ENCODE results near the gene NOSTRIN.

Gene NOSTRIN

DNA sequence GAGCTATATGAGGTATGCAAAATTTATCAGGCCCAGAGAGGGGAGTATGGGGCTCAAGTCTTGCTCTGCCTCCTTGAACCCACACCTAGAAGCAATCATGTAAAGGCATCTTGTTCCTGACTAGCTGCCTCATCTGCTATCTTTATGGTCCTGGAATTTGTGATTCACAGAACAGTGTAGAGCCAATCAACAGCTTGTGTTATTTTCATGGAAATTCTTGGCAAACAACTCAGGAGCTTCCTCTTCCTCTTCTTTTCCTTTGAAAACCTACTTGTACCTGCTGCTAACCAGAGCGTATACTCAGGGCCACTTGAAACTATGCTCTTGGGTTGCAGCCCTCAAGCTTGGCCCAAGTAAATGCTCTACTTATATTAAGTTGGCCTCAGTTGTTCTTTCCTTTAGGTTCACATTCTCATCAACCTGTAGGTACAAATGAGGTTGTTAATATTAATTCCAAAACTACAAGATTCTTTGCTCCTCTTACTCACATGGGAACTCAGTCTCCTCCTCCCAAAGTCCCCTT lies 3.5 kb upstream of the NOSTRIN start:
- no peak overlapping the region for H2AFZ ChIP-seq (ENCODE audit: insufficient read depth, low read length, poor library complexity)
- no peaks in the 10 kb centered on the region for H3K36me3 ChIP-seq (ENCODE audit: control insufficient read depth in 1 of 2, insufficient read depth in 2 of 2, low read length in 2 of 2)
- H3K27me3 ChIP-seq (ENCODE audit: insufficient read depth, low read length), result no peaks in the 10 kb centered on the region
- peaks cover 9 to 13% of the 10 kb centered on the region in 2 experiments for H3K4me1 ChIP-seq (ENCODE audit: control insufficient read depth in 1 of 2, insufficient read depth in 2 of 2, low read length in 2 of 2)
- no peak for DNase-seq
- H2AK5ac ChIP-seq (ENCODE audit: low read length), result no peak overlapping the region
- H4K12ac ChIP-seq (ENCODE audit: low read depth, low read length), result no peak overlapping the region
- no peaks in the 10 kb centered on the region for H3K79me1 ChIP-seq (ENCODE audit: low read length)
- H2BK5ac ChIP-seq (ENCODE audit: low read depth, low read length, poor library complexity), result no peak overlapping the region
- no peak overlapping the region for H3K23ac ChIP-seq (ENCODE audit: low read length)
- WGBS (ENCODE audit: extremely low coverage, insufficient coverage, insufficient read length), result no CpG with 5 or more reads among the region's 1 CpG
- no peak overlapping the region for H3K27ac ChIP-seq (ENCODE audit: low read depth, low read length)
- H2BK120ac ChIP-seq (ENCODE audit: insufficient read depth, low read length, poor library complexity), result no peak overlapping the region
- H3K14ac ChIP-seq (ENCODE audit: low read length), result no peak overlapping the region
- H3K4ac ChIP-seq (ENCODE audit: low read depth, low read length), result no peak overlapping the region
- H3K4me3 ChIP-seq (ENCODE audit: low read depth, low read length), result no peak overlapping the region
- no peaks in the 10 kb centered on the region for H3K79me2 ChIP-seq (ENCODE audit: control insufficient read depth, insufficient read depth, low read length, poor library complexity)
- no peak overlapping the region for H3K9ac ChIP-seq (ENCODE audit: low read length)
- H3K9me3 ChIP-seq (ENCODE audit: insufficient read depth, low read depth, low read length), result no peaks in the 10 kb centered on the region
- H3K18ac ChIP-seq (ENCODE audit: low read length), result no peak overlapping the region
- H4K8ac ChIP-seq (ENCODE audit: low read depth, low read length), result no peak overlapping the region
- H4K91ac ChIP-seq (ENCODE audit: low read depth, low read length), result no peak overlapping the region
- H2BK12ac ChIP-seq (ENCODE audit: low read length), result no peak overlapping the region
- no peak overlapping the region for H3K4me2 ChIP-seq (ENCODE audit: low read length)

DNA sequence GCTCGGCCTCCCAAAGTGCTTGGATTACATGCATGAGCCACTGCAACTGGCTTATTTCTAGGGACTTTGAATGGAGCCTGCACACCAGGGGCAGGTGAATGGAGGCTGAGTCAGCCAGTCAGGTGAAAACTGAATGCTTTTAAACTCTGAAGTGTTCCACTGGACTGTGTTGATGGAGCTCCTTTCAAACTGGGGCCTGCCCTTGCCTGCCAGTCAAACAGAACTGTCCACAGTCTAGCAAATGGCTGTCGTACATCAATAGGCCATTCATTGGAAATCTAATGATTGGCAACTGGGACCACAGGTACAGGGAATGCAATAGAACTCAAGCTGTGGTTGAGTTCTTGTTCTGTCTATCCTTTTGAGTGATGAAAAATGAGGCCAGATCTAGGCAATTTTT lies 966 bp upstream of the NOSTRIN start:
- H4K8ac ChIP-seq (ENCODE audit: low read depth, low read length), result no peak overlapping the region
- H3K79me2 ChIP-seq (ENCODE audit: control insufficient read depth, insufficient read depth, low read length, poor library complexity), result no peaks in the 10 kb centered on the region
- H4K91ac ChIP-seq (ENCODE audit: low read depth, low read length), result no peak overlapping the region
- DNase-seq, result peak in 1 of 2 donors; percentile 10
- no peak overlapping the region for H4K12ac ChIP-seq (ENCODE audit: low read depth, low read length)
- no peak overlapping the region for H3K4ac ChIP-seq (ENCODE audit: low read depth, low read length)
- no peak overlapping the region for H3K27ac ChIP-seq (ENCODE audit: low read depth, low read length)
- H3K14ac ChIP-seq (ENCODE audit: low read length), result no peak overlapping the region
- H2BK12ac ChIP-seq (ENCODE audit: low read length), result no peak overlapping the region
- no peak overlapping the region for H3K4me2 ChIP-seq (ENCODE audit: low read length)
- WGBS (ENCODE audit: extremely low coverage, insufficient coverage, insufficient read length), result no CpG with 5 or more reads among the region's 2 CpGs
- H2AFZ ChIP-seq (ENCODE audit: insufficient read depth, low read length, poor library complexity), result no peak overlapping the region
- no peak overlapping the region for H3K9ac ChIP-seq (ENCODE audit: low read length)
- no peaks in the 10 kb centered on the region for H3K36me3 ChIP-seq (ENCODE audit: control insufficient read depth in 1 of 2, insufficient read depth in 2 of 2, low read length in 2 of 2)
- peaks cover 12 to 13% of the 10 kb centered on the region in 2 experiments for H3K4me1 ChIP-seq (ENCODE audit: control insufficient read depth in 1 of 2, insufficient read depth in 2 of 2, low read length in 2 of 2)
- no peak overlapping the region for H2AK5ac ChIP-seq (ENCODE audit: low read length)
- no peaks in the 10 kb centered on the region for H3K79me1 ChIP-seq (ENCODE audit: low read length)
- no peaks in the 10 kb centered on the region for H3K27me3 ChIP-seq (ENCODE audit: insufficient read depth, low read length)
- H3K9me3 ChIP-seq (ENCODE audit: insufficient read depth, low read depth, low read length), result no peaks in the 10 kb centered on the region
- no peak overlapping the region for H3K4me3 ChIP-seq (ENCODE audit: low read depth, low read length)
- H2BK5ac ChIP-seq (ENCODE audit: low read depth, low read length, poor library complexity), result no peak overlapping the region
- H3K23ac ChIP-seq (ENCODE audit: low read length), result no peak overlapping the region
- no peak overlapping the region for H3K18ac ChIP-seq (ENCODE audit: low read length)
- H2BK120ac ChIP-seq (ENCODE audit: insufficient read depth, low read length, poor library complexity), result no peak overlapping the region

DNA sequence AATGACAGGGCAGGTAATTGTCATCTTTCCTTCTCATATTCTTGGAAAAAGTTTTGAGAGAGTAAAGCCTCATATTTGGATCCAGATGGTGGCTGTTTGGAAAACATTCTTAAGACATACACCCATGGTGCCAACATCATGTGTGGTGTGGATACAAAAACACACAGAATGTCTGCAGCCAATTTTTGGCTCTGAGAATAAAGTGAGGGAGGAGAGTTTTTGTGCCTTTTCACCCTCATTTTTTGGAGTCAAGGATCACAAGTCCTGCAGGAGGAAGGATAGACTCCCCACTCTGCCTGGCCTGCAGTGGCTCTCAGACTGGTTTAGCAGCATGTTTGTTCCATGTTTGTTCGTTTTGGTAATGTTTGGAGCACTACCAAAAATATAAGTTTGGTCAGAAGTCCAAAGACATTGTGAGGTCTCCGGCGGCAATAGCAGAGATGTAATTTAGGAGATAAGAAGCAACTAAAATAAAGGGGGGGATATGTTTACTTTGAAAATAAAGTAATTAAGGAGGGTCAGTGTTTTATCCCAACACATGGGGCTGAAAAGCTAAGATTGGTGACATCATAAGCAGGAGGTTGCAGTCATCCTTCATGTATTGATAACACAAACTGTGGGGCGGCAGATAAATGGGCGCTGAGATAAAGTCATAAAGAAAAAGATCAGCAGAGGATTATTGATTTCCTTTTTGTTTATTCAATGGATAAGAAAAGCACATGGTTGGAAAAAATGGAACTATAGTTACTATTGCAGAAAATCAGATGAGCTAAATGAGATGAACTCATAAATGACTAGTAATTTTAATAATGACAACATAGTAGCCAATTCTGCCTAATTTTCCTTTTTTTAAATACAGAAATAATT lies 655 bp downstream of the NOSTRIN start:
- no peak overlapping the region for H3K4me3 ChIP-seq (ENCODE audit: low read depth, low read length)
- peak overlapping the region; percentile 38 for H3K27ac ChIP-seq (ENCODE audit: low read depth, low read length)
- no peaks in the 10 kb centered on the region for H3K79me1 ChIP-seq (ENCODE audit: low read length)
- H4K8ac ChIP-seq (ENCODE audit: low read depth, low read length), result no peak overlapping the region
- no CpG with 5 or more reads among the region's 5 CpGs for WGBS (ENCODE audit: extremely low coverage, insufficient coverage, insufficient read length)
- DNase-seq, result peak; percentile 6 to 53
- H3K79me2 ChIP-seq (ENCODE audit: control insufficient read depth, insufficient read depth, low read length, poor library complexity), result no peaks in the 10 kb centered on the region
- no peak overlapping the region for H3K9ac ChIP-seq (ENCODE audit: low read length)
- no peak overlapping the region for H4K91ac ChIP-seq (ENCODE audit: low read depth, low read length)
- H3K27me3 ChIP-seq (ENCODE audit: insufficient read depth, low read length), result no peaks in the 10 kb centered on the region
- no peaks in the 10 kb centered on the region for H3K9me3 ChIP-seq (ENCODE audit: insufficient read depth, low read depth, low read length)
- H4K12ac ChIP-seq (ENCODE audit: low read depth, low read length), result no peak overlapping the region
- H2AK5ac ChIP-seq (ENCODE audit: low read length), result no peak overlapping the region
- H3K4me2 ChIP-seq (ENCODE audit: low read length), result peak overlapping the region; percentile 1
- no peak overlapping the region for H3K14ac ChIP-seq (ENCODE audit: low read length)
- H3K4ac ChIP-seq (ENCODE audit: low read depth, low read length), result no peak overlapping the region
- no peak overlapping the region for H3K18ac ChIP-seq (ENCODE audit: low read length)
- H3K36me3 ChIP-seq (ENCODE audit: control insufficient read depth in 1 of 2, insufficient read depth in 2 of 2, low read length in 2 of 2), result no peaks in the 10 kb centered on the region
- H2BK120ac ChIP-seq (ENCODE audit: insufficient read depth, low read length, poor library complexity), result no peak overlapping the region
- no peak overlapping the region for H2AFZ ChIP-seq (ENCODE audit: insufficient read depth, low read length, poor library complexity)
- H2BK5ac ChIP-seq (ENCODE audit: low read depth, low read length, poor library complexity), result no peak overlapping the region
- peaks cover 12 to 13% of the 10 kb centered on the region in 2 experiments for H3K4me1 ChIP-seq (ENCODE audit: control insufficient read depth in 1 of 2, insufficient read depth in 2 of 2, low read length in 2 of 2)
- H3K23ac ChIP-seq (ENCODE audit: low read length), result no peak overlapping the region
- H2BK12ac ChIP-seq (ENCODE audit: low read length), result no peak overlapping the region

DNA sequence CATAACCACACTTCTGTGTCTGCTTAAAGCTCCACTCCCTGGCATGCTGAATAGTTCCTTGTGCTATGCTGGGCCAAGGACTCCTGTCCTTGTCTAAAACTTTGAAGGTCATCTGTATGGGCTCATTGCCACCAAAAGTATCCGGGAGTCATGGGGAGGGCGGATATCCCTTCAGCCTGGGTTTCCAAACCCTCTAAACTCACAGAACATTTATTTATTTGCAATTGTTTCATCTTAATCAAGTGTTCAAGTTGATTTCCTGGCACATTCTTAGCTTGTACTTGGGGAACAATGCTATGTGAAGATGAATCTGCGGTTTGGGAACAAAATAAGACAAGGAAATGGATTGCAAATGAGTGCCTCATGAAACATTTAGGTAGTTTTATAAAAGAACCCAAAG lies 1.8 kb downstream of the NOSTRIN start:
- no peak overlapping the region for H4K91ac ChIP-seq (ENCODE audit: low read depth, low read length)
- no peak overlapping the region for H3K4ac ChIP-seq (ENCODE audit: low read depth, low read length)
- H3K4me1 ChIP-seq (ENCODE audit: control insufficient read depth in 1 of 2, insufficient read depth in 2 of 2, low read length in 2 of 2), result peaks cover 12 to 13% of the 10 kb centered on the region in 2 experiments
- no peaks in the 10 kb centered on the region for H3K79me1 ChIP-seq (ENCODE audit: low read length)
- H2BK5ac ChIP-seq (ENCODE audit: low read depth, low read length, poor library complexity), result no peak overlapping the region
- no peak overlapping the region for H2BK120ac ChIP-seq (ENCODE audit: insufficient read depth, low read length, poor library complexity)
- no peaks in the 10 kb centered on the region for H3K79me2 ChIP-seq (ENCODE audit: control insufficient read depth, insufficient read depth, low read length, poor library complexity)
- DNase-seq, result no peak
- H3K4me3 ChIP-seq (ENCODE audit: low read depth, low read length), result no peak overlapping the region
- no peaks in the 10 kb centered on the region for H3K27me3 ChIP-seq (ENCODE audit: insufficient read depth, low read length)
- no peak overlapping the region for H3K23ac ChIP-seq (ENCODE audit: low read length)
- H3K14ac ChIP-seq (ENCODE audit: low read length), result no peak overlapping the region
- H4K12ac ChIP-seq (ENCODE audit: low read depth, low read length), result no peak overlapping the region
- no peak overlapping the region for H3K9ac ChIP-seq (ENCODE audit: low read length)
- H2BK12ac ChIP-seq (ENCODE audit: low read length), result no peak overlapping the region
- no peak overlapping the region for H4K8ac ChIP-seq (ENCODE audit: low read depth, low read length)
- no CpG with 5 or more reads among the region's 3 CpGs for WGBS (ENCODE audit: extremely low coverage, insufficient coverage, insufficient read length)
- no peak overlapping the region for H2AK5ac ChIP-seq (ENCODE audit: low read length)
- no peaks in the 10 kb centered on the region for H3K36me3 ChIP-seq (ENCODE audit: control insufficient read depth in 1 of 2, insufficient read depth in 2 of 2, low read length in 2 of 2)
- H3K18ac ChIP-seq (ENCODE audit: low read length), result no peak overlapping the region
- H2AFZ ChIP-seq (ENCODE audit: insufficient read depth, low read length, poor library complexity), result no peak overlapping the region
- H3K4me2 ChIP-seq (ENCODE audit: low read length), result no peak overlapping the region
- no peak overlapping the region for H3K27ac ChIP-seq (ENCODE audit: low read depth, low read length)
- no peaks in the 10 kb centered on the region for H3K9me3 ChIP-seq (ENCODE audit: insufficient read depth, low read depth, low read length)

Measured in trophoblast cell (in vitro differentiated cells and primary cell).